Stimulated activated CD4-positive, alpha-beta T cell treated with anti-CD3 and anti-CD28 coated beads, Interleukin-15, amount 100 ng/mL, for 48 hours (primary cell): ENCODE data around the gene ATP10D.
"Not testable (repeated sequence)": the region's sequence is repeated elsewhere in the genome, so short reads cannot be mapped to it uniquely, and the experiment has no call there.

Experiments used
- DNase-seq, 2 donors: peaks; one replicate each; pipeline ENCODE4 v3.0.0-alpha.2; 2020; ENCODE audit warnings: low read depth in 2 of 2

The ATP10D gene

GRCh38 chr4:47485047-47485692 lies at the start of gene ATP10D:
Gene ATP10D, plus strand, starts transcription at chr4:47485275. Its CDS starts 27,266 bp downstream, at chr4:47512541.
- peak; percentile 44 to 69 for DNase-seq

DNA sequence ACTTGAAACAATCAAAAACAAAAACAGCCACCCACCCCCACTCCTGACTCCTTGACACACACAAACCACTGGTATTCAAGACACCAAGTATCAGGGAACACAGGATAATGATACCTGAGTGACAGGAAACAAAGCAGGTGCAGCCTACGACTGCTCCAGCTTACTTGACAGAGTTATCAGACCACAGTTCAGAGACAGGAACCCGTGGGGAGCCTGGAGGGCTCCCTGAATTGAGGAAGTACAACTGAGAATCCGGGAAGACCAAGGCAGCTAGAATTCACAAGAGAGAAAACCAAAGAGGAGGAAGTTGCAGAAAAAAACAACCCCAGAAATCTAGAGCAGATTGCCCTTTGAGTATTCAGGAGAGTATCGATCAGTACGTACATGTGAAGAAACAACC lies 42.1 kb upstream of the ATP10D start:
- DNase-seq: no peak

- DNase-seq: no peak
Measured at GRCh38 chr4:47444031-47444430, 41.0 kb upstream of the ATP10D start.

DNA sequence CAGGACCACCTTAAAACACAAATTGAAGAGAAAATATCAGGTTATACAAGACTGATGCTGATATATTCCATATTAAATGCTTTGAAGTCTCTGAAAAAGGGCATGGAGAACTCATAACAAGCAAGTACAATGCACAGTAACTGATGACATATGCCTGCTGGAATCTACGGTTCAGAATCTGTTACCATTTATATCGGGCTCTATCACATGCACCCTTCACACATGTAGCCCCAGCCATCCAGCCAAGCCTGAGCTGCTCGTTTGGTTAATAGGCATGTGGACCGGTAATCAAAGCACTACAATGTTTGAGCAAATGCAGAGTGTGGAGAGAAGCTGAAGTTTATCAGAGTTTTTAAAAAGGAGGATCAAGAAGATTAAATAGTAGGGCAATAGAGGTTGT lies 33.4 kb upstream of the ATP10D start:
- DNase-seq: no peak

DNA sequence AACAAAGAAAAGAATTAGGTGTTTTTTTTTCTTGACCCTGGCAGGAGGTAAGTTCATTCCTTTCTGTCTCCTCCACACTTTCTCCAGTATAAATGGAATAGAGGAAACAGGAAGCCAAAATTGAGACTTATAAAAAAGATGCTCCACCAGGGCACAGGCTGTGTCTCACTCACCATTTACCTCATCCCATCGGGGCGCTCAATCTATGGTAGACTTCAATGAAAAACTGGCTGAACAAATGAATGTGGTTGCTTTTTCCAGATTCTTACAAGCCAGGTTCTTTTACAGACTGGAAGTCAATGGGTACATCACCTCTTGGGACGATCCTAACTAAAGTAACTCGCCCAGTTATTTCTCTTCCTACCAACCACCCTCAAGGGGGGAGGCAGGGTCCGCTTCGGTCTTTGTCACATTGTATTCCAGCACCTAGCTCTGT lies 22.3 kb upstream of the ATP10D start:
- no peak for DNase-seq

DNA sequence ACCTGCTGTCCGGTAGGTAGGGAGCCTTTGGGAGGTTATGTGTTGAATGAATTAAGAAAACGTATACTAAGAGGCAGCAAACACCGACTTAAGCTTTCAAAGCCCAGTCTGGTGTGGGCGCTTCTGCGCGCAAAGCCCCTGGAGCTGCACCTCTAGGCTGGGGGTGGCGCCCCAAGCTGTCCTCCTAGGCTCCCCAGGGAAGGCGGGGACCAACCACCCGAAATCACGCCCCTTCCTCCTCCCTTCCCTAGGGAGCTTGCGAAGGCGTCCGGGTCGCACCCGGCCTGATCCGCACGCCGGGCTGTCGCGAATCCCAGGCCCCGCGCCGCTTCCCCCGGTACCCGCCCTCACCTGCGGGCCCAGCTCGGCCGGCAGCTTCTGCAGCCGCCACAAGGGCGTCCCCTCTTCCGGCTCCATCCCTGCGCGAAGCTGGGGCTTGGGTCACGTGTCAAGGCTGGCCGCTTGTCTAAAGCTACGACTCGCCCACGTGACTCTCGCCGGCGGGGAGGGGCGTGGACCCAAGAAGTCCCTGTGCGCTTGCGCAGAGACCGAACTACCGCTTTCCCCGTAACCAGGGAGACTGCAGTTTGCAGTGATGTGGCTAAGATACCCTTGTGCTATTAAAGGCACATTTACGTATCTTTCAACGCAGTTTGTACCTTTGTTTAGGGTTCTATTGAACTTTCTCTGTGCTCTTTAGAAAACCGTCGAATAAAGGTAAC lies 21.7 kb upstream of the ATP10D start, which contains the start of gene COMMD8:
Gene COMMD8, minus strand, starts transcription at position 468 of the 722 bp plus-strand sequence. Its CDS starts 51 bp downstream, at position 417.
- peak; percentile 95 to 96 for DNase-seq

DNA sequence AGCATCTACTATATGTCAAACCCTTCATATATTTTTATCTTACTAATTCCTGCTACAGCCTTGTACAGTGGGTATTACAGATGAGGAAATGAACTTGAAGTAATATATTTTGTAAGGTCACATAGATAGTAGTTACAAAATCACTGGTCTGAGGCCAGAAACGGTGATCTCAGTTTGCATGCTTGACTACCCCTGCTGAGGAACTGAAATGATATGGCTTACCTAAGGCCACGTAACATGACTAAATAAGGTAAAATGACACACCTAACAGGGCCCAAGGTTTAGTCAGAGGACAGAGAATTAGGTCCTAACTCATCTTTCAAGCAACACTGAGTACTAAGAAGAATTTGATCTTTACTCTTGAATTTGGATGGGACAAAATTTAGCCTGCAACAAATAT lies 20.1 kb upstream of the ATP10D start:
- no peak for DNase-seq

- no peak for DNase-seq
Measured at GRCh38 chr4:47466056-47466785, 18.9 kb upstream of the ATP10D start.

DNA sequence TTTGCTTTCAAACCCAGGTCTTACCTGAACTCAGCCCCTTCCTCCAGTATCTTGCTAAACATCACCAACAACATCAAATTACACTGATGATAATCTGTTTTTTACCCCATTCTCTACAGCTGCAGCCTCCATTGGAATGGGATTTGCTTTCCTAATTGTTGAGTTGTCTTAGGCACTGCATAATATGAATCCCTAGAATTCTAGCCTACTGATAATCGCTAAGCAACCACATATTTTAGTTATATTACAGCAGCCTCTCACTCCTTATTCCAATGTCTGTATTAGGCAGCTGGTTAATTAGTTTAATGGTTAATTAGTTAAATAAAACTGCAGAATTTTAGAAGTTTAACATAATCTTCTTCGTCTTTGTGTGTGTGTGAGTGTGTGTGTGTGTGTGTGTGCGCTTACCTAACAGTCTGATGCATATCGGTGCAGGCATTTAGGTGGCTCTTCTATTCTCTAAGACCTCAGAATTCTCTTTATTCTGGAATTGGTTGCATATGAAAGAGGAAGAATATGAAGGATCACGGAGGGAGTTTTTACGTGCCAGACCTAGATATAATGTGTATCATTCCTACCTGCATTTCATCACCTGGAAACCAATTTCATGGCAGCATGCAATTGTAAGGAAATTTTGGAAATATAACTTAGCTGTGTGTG lies 16.2 kb upstream of the ATP10D start:
- no peak for DNase-seq

- DNase-seq: no peak
Measured at GRCh38 chr4:47469951-47470350, 15.1 kb upstream of the ATP10D start.

DNA sequence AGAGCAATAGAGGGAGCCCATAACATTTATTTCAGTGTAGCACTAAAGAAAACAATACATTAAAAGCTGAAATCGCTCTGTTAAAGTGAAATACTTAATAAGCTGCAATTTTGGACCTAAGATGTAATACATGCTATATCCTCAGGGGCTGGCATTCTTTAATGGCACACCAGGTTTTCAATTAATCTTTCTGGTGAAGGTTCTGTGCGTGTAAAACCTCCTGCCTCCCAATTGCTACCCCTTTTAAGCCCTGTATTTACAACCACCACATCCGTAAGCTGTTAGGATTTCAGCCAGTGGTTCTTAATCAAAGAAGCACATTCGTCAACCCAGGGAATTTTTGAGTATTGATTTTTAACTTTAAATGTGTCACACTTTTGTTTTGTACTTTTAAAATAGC lies 14.0 kb upstream of the ATP10D start:
- no peak for DNase-seq

- no peak for DNase-seq
Measured at GRCh38 chr4:47471591-47471990, 13.5 kb upstream of the ATP10D start.

GRCh38 chr4:47473141-47473750 lies 11.8 kb upstream of the ATP10D start:
- no peak for DNase-seq

- DNase-seq: no peak
Measured at GRCh38 chr4:47474799-47475198, 10.3 kb upstream of the ATP10D start.

DNA sequence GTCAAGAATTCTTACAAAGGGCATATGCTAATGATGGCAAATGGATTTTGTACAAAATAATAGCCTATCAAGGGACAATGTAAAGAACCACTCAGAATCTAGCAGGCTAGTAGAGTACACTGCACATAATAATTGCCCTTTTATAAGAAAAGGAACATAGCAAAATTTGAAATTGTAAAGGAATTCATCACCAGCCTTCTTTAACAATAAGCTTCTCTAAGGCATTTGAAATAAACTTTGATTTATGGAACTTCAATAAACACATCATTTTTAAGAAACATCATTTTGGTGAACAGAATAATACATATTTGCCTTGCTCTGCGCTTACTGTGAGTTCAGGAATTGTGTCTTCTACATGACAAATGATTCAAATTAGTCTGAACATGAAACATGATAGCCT lies 9.7 kb upstream of the ATP10D start:
- DNase-seq: no peak

DNA sequence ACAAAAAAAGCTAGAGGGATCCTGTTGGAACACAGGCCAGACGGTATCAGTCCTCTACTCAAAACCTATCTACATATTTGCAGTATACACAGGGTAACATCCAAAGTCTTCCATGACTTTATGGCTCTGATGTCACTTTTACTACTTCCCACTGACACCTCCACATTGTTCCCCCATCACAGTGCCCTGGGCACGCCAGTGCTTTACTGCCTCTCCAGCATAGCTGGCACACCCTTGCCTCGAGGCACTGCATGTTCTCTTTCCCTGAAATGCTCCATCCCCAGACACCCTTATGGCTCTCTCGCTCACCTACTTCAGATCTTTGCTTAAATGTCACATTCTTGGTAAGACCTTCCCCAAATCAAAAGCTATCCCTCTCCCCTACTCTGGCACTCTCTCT lies 6.3 kb upstream of the ATP10D start:
- no peak for DNase-seq

DNA sequence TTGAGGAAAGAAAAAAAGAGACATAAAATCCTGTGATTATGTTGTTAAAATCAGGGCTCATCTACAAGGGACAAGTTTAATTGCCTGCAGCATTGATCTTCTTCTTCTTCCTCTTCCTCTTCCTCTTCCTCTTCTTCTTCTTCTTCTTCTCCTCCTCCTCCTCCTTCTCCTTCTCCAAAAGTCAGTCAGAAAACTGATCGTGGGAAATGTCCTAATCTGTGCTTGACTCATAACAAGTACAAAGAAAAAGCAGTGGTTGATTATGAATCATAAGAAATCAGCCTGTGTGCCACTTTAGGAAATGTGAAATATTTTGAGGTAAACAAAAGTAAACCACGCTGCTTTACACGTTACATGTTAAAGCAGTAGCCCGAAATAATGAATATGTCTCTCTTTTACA lies 2.7 kb upstream of the ATP10D start:
- DNase-seq: no peak

DNA sequence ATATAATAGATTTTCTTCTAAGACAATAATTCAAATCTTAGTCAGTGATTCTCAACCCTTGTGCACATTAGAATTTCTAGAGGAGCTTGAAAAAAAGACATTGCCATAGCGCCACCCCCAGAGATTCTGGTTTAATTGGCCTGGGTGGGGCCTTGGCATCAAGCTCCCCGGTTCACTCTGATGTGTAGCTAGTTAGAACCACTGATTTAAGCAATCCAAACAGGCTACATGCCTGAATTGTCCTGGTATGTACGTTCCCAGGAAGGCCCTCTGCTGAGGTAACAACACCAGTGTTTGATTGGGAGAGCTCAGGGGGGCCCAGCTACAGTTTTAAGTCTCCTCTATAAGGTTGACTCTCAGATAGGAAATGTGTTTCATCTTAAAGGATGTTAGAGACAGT lies 1.3 kb upstream of the ATP10D start:
- no peak for DNase-seq

DNA sequence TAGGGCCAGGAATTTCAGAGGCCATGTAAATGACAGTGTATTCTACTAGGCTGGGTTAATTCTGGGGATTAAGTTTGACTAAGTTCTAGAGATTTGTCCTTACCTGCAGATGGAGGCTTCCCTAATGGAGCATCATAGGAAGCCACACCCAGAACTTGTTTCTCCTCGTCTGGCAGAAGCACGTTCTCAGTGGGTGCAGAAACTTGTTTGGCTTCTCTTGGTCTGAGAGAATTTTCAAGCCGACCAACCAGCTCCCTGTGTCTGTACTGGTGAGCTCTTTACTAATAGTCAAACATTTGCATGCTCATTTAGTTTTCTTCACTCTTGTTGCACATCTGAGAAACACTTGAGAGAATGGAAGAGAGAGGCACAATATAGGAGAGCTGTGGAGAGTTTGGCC lies 907 bp upstream of the ATP10D start:
- no peak for DNase-seq

GRCh38 chr4:47485768-47486167 lies 693 bp downstream of the ATP10D start:
- no peak for DNase-seq

- no peak for DNase-seq
Measured at GRCh38 chr4:47486231-47486673, 1.2 kb downstream of the ATP10D start.

GRCh38 chr4:47486727-47487126 lies 1.7 kb downstream of the ATP10D start:
- not testable (repeated sequence) for DNase-seq
